Measurements from ENCODE around the gene NAT14. TPM values are rescaled to one million over a fixed set of nuclear protein-coding genes. Genes with fewer than 3 reads are reported as not detected.
"Not testable (repeated sequence)": the region's sequence is repeated elsewhere in the genome, so short reads cannot be mapped to it uniquely, and the experiment has no call there.

Gene NAT14
- total RNA-seq, 1 experiment from 2014 or later, result 22.5 TPM

DNA sequence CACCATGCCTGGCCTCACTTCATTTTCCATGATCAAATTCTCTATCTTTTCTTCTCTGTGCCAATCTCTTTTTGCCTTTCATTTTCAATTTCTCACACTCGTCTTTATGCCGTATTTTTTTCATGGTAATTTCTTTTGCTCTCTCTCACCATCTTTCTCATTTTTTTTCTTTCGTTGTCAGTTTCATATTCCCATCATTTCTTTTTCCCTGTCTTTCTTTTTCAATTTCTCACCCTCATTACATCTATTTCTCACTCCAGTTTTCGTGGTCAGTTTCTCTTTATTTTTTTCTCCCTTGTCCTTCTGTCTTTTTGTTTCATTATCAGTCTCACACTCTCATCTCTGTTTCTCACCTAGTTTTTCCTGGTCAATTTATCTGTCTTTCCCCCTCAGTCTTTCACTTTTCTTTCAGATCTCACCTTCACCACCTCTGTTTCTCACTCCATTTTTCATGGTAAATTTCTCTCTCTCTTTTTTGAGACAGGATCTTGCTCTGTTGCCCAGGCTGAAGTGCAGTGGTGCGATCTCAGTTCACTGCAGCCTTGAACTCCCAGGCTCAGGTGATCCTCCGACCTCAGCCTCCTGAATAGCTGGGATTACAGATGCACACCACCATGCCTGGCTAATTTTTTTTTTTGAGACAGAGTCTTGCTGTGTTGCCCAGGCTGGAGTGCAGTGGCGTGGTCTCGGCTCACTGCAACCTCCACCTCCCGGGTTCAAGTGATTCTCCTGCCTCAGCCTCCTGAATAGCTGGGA is 17.4 kb downstream of the NAT14 start:
- no peak for DNase-seq (ENCODE audit: low read depth)

DNA sequence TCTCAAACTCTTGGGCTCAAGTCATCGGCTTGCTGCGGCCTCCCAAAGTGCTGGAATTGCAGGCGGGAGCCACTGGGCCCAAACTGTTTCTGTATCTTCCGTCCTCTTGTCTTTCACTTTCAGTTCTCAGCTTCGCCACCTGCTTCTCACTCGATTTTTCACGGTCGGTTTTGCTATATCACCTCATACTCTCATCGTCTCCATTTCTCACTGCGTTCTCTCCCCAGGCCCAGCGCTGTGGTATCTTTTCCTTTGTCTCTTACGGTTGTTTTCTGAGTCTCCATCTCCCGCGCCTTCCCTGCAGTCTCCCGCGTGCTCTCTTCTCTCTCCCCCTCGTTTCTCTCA is 18.1 kb downstream of the NAT14 start:
- DNase-seq (ENCODE audit: low read depth), result no peak

DNA sequence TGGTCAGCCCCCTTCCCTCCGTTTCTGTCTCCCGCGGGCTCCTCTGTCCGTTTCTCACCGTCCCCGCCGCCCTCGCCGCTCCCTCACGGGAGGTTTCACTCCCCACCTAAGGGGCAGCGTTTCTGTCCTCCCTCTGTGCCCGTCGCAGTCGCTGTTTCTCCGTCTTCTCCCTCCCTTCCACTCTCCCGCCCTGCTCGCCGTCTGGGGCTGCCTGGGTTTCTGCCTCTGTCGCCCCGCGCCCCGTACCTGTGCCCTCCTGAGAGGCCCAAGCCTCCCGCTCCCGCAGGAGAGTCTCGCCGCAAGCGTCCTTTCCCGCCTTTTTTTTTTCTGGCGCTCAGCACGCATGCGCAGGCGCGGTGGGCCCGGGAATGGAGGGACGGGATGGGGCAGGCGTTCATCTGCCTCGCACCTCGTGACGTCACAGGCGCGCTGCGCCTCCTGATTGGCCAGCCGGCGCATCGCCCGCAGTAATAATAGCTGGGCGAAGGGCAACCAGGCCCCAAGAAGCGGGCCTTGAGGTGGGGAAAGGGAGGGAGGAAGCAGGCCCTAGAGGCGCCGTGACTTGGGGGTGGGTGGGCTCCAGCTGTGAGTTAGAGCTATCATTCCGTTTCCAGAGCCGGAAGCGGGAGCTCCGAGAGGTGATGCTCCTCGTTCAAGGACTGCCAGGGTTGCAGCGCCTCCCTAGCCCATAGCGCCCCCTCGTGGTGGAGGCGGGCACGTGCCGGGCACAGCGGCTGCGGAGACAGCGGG is 18.7 kb downstream of the NAT14 start:
- DNase-seq (ENCODE audit: low read depth), result peak; percentile 96

DNA sequence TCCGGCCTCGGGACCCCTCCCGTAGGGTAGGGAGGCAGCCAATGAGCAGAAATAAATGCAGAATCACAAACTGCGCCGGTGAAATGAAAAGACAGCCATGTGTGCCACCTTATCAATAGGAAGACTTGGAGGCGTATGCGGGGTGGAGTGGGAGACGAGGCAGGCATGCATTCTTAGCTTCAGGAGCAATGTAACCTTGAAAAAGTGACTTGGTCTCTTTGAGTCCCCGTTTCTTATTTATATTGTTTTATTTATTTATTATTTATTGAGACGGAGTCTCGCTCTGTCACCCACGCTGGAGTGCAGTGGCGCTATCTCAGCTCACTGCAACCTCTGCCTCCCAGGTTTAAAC is 19.2 kb downstream of the NAT14 start:
- DNase-seq (ENCODE audit: low read depth), result no peak

DNA sequence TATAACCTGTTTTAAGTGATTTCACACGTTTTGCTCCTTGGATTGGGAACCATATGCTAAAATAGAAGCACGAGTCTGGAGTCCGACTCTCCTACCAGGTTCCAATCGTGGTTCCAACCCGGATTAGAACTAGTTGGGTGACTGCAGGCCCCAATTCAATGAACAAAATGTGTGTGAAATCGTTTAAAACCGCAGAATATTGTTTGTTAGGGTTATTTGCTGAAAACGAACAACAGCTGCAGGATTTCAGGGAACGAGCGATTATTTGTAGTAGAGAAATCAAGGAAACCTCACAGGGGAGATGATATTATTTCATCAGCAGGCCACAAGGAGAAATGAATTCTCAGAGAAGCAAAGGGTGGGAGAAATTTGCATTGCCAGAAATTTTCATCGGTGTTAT is 20.0 kb downstream of the NAT14 start:
- no peak for DNase-seq (ENCODE audit: low read depth)

DNA sequence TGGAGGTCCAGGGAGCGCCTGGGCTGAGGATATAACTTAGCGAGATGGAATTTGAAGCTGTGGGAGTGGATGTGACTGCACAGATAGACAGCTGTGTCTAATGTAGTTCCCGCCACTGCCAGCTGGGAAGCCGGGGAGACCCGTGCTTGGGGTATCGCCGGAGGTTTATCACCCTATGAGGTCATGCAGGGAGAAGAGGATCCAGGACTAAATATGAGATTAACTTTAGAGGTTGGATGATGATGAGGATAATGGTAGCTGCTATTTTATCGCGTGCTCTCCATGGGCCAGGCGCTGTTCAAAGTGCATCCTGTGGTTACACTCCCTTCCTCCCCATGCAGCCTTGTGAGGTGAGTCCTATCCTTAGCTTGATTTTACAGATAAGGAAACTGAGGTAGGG is 23.1 kb downstream of the NAT14 start:
- DNase-seq (ENCODE audit: low read depth), result no peak

DNA sequence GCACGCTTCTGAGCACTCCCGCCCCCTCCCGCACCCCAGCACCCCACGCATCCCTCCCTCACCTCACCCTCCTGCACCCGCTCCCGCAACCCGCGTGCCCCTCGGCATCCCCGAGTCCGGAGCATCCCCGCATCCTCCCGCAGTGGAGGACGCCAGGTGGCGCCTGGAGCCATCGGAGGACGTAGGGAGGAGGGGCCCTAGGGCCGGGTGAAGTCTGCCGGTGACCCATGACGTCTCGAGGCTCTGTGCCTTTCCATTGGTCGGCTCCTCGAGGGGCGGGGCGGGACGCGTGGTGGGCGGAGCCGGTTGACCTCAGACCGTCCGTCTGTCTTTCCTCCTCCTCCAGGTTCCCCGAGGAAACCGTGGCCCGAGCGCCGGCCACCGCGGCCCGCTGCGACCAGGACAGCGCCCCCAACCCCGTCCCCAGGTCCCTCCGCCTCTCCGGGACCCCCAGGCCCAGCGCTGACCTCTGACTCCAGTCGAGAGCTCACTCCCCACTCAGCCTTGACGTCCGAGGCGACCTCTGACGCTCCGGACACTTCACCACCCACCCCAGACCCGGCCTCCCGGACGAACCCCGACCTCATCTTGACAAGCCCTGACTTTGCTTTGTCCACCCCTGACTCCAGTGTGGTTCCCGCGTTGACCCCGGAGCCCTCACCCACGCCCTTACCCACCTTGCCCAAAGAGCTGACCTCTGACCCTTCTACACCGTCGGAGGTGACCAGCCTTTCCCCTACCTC is 32.1 kb downstream of the NAT14 start:
- peak; percentile 95 for DNase-seq (ENCODE audit: low read depth)

DNA sequence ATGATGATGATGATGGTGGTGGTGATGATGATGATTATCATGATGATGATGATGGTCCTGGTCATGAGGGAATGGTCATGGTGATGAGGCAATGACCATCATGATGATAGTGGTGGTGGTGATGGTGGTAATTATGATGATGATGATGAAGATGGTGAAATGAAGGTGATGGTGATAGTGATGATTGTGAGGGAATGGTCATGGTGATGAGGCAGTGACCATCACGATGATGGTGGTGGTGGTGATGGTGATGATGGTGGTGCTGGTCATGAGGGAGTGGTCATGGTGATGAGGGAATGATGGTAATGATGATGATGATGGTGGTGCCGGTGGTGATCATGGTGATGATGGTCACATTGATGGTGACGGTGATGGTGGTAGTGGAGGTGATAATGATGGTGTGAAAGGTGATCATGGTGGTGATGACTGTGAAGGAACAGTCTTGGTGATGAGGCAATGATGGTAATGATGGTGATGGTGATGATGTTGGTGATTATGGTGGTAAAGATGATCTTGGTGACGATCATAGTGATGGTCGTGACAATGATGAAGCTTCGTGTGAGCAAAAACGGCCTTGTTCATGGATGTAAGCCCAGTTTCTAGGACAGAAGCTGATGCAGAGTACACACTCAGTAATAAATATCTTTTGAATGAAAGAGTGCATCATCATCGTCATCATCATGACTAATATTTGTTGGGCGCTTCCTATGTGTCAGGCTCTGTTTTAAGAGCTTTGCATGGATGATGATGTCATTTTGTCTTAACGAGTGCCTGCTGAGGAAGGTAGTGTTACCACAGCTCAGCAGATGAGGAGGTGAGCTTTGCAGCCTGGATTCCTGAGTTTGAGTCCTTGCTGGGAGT is 34.7 kb downstream of the NAT14 start:
- DNase-seq (ENCODE audit: low read depth), result peak; percentile 59

DNA sequence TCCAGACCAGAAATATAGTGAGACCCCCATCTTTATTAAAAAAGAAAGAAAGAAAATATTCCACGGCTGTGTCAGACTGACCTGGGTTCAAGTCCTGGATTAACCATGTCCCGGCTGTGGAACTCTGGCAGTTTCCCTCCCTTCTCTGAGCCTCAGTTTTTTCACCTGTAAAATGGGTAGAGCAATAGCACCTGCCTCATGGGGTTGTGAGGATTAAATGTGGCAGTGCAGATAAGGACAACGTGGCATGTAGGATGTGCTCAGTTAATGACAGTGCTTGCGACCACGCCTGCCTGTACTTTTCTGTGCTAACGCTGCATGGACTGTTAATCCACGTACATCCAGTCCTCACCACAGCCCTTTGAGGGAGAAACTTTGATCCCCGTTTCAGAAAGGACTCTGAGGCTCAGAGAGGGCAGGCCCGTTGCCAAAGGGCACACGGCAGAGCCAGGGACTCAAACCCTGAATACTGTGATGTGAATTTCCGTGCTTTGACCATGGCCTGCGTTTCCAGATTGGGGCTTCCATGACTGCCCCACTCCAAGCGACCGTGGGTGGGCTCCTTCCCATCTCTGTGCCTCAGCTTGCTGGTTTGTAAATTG is 35.8 kb downstream of the NAT14 start:
- DNase-seq (ENCODE audit: low read depth), result no peak

DNA sequence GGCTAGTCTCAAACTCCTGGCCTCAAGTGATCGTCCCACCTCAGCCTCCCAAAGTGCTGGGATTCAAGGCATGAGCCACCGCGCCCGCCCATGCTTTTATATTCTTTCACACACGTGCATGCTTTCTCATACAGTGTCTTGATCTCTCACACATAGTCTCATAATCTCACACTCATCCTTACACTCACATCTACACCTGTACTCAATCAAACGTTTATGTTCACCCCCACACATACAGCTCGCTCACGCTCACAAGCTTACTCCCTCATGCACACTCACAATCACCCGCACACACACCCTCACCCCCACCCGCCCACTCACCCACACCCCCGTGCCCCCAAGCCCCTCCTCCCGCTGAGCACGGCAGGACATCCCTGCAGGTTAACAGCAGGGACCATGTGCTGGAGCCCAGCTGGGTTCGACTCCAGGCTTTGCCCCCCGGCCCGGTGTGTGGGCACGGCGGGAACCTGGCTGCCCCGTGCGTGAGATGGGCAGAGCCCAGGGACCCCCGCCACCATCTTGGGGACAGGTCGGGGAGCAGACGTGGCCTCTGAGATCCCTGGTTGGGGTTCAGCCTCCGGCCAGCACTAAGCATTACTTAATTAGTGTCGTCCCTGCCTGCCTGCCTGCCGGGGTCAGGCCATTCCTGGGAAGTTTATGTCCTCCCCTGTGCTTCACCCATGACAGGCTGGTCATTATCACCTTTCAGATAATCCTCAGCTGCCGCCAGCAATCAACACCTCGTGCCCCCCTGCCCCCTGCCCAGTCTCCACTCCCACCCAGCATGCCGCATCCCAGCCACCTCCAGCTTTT is 40.5 kb downstream of the NAT14 start:
- DNase-seq (ENCODE audit: low read depth), result no peak

DNA sequence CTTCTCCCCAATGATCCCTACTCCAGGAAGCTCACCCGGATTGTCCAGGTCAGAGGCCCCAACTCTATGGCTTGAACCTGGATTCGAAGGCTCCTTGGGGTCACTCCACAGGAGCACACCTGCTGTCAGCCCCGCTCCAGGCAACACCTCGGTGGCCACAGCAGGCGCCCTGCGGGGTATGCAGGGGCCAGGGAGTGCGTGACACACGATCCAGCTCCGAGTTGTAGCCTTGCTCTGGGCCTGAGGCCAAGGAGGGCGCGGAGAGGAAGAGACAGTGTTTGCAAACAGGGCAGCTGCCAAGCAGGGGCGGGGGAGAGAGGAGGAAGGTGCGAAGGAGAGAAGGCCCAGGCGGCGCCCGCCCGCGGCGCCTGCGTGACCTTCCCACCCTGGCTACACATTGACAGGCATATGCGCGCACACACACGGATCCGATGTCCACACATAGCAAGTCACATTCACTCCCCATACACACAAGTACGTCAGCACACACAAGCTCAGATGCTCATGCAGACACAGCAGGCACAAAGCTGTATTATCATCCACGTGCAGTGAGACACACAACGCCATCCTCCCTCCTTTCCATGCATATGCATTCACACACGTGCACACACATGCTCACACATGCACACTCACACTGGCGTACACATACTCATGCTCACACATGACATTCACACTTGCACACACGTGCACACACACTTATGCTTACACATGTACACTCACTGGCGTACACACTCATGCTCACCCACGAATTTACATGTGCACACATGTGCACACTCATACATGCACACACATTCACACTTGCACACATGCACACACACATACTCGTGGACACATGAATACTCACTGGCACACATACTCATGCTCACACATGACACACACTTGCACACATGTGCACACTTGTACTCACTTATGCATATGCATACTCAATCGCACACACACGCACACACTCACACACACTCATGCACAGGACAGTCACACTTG is 41.5 kb downstream of the NAT14 start:
- DNase-seq (ENCODE audit: low read depth), result peak; percentile 74

DNA sequence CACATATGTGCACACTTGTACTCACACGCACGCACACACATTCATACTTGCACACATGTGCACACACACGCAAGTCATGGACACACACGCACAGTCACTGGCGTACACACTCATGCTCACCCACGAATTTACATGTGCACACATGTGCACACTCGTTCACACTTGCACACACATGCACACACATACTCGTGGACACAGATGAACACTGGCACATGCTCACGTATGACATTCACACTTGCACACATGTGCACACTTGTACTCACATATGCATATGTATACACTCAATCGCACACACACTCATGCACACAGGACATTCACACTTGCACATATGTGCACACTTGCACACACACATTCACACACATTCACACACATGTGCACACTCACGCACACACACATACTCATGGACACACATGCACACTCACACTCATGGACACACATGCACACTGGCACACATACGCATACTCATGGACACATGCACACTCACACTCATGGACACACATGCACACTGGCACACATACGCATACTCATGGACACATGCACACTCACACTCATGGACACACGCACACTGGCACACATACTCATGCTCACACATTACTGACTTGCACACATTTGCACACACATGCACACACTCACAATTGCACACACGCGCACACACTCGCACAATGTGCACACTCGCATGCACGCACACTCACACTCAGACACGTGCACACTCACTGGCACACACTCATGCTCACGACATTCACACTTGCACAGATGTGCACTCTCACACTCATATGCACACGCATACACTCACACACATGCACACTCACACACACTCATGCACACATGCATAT is 42.4 kb downstream of the NAT14 start:
- no peak for DNase-seq (ENCODE audit: low read depth)

DNA sequence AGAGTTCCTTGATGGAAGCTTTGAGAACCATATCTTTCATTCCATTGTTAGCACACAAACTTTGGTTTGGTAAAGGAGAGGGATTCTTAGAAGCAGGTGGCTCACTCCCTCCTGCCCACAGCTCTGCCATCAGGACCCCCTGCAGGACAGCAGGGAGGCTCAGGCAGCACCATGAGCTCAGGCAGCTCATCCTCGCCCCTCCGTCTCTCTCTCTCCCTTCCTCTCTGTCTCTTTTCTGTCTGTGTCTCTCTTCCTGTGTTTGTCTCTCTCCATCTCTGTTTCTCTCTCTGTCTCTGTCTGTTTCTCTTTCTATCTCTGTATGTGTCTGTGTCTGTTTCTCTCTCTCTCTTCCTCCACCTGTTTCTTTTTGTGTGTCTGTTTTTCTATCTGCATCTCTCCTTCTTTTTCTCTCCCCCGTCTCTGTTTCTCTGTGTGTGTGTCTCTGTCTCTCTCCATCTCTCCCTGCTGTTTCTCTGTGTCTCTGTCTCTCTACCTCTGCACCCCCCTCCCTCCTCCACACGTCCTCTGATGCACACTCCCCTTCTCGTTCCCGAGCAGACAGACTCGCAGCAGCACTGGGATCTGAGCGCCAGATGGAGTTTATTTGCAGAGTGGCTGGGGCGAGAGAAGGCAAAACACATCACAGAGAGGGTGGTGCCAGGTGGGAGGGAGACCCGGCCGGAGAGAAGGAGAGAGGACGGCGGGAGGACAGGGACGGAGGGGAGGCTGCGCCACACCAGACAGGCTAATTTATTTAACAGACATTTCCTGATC is 43.2 kb downstream of the NAT14 start:
- DNase-seq (ENCODE audit: low read depth), result no peak

DNA sequence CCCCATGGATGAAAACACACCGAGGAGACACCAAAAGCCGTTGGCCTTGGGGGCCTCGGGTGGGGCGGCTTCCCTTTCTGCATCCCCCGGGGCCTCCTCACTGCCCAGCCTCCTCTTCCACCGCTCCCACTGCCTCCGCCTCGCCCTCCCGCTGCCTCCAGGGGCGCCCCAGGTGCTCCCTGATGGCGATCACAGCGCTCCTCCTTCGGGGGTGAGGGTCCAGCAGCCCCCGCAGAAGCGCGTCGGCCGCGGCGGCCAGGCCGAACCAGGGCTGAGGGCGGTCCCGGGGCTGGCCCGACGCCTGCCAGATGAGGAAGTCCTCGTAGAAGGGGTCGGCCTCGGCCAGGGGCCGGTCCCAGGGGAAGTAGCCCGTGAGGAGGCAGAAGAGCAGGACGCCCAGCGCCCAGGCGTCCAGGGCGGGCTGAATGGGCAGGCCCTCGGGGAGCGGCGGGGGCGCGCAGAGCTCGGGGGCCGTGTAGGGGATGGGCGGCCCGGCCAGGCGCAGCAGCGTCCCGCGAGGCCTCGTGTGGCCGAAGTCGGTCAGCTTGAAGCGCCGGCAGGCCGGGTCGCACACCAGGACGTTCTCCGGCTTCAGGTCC is 44.7 kb downstream of the NAT14 start:
- no peak for DNase-seq (ENCODE audit: low read depth)

DNA sequence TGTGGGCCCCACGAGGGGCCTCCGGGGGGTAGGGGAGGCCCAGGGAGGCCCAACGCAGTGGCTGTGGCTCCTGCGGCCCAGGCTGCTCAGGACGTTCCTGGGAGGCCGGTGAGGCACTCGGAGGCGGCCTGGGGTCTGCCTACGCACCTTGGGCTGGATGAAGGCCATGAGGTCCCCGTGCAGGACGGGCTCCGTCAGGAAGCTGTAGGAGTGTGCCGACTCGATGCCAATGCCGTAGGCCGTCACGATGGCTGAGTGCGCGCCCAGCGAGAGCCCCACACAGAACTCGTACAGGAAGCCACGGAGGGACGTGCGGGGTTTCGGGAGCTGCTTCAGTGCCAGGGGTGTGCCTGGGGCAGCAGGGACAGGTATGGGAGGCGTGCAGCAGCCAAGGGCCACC is 46.0 kb downstream of the NAT14 start:
- no peak for DNase-seq (ENCODE audit: low read depth)

DNA sequence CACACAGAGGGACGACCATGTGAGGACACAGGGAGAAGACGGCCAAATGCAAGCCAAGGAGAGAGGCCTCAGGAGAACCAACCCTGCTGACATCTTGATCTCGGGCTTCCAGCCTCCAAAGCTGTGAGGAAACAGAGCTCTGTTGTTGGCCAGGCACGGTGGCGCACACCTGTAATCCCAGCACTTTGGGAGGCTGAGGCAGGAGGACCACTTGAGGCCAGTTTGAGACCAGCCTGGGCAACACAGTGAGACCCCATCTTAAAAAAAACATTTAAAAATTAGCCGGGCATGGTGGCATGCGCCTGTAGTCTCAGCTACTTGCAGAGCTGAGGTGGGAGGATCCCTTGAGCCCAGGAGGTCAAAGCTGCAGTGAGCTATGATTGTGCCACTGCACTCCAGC is 49.3 kb downstream of the NAT14 start:
- DNase-seq (ENCODE audit: low read depth), result not testable (repeated sequence)
